GM18498 (cell line): ENCODE measurements around the gene ZNF577.
A peak's percentile ranks its signal among the peaks of the same experiment; 100 is the strongest.
"Not testable (repeated sequence)": the region's sequence is repeated elsewhere in the genome, so short reads cannot be mapped to it uniquely, and the experiment has no call there.

Source experiments
- ATAC-seq: cut with Tn5 transposase; IDR thresholded peaks from one replicate; pipeline ENCODE4 v1.9.1; 2021; ENCODE audit warnings: mild to moderate bottlenecking, moderate library complexity; ENCODE audit not compliant: unreplicated experiment

ZNF577 gene

DNA sequence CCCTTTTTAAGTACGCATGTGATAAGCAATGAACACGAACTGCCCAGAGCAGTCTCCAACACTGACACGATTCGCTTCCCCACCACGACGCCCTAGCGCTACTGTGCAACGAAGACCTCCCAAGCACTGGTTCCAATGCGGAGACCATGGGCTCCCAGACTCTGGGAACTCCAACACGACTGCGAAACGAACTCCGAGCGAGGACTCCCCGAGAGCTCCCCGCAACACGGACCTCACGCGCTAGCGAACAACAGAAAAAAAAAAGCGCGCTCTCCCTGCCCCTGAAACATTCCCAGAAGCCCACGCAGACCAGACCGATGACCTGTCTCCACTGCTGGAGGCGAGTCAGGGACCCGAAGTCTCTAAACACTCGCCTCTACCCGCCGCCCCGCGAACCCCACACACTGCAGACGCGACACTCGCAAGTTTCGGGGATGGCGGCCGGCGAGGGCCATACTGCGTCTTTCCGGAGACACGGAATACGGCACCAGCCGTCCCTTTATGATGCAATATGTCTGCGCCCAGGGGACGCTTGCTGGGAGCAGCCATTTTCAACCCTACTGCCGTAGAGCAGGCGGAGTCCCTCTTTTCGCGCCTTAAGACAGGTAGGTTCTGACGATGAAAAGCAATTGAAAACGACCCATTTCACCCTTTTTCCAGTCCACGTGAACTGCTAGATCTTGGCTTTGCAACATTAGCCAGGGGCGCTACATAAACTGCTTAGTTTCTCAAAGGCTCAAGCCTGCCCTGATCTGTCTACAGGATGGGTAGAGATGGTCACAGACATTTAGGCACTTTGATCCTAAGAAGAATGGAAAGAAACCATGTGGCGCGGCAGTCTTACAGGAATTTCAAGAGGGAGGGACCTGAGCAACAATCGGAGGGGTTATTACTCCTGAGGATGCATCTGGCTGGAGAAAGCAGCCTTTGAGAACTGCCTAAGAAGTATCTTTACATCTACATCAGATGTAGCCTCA is at the start of gene ZNF577:
TSS of gene ZNF577 (minus strand) at position 430 of the 977 bp plus-strand sequence. CDS start 7,569 bp downstream, outside the sequence.
- ATAC-seq = no peak

DNA sequence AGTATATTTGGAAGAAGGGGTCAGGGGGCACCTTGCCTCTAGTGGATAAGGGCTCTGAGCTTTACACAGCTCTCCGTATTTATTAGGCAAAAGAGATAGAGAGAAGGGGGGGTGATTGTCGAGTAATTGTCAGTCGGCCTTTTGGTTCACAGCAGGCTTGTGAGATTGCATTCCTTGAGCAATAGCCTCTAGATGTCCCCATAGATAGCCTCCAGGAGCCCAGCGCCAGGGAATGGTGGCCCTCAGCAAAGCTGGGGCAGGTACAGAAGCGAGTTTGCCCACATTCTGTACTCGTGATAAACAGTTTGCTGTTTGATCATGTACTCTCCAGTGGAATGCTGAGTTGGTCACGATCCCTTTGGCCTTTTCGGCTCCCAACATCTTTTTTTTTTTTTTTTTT is 44.2 kb upstream of the ZNF577 start:
- no peak for ATAC-seq

DNA sequence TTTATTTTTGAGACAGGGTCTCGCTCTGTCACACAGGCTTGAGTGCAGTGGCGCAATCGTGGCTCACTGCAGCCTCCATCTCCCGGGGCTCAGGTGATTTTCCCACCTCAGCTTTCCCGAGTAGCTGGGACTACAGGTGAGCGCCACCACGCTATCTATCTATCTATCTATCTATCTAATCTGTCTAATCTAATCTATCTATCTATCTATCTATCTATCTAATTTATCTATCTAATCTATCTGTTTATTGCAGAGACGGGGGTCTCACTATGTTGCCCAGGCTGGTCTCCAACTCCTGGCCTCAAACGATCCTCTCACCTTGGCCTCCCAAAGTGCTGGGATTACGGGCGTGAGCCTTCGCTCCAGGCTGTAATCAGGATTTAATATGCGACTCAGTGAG is 40.1 kb upstream of the ZNF577 start:
- ATAC-seq = no peak

DNA sequence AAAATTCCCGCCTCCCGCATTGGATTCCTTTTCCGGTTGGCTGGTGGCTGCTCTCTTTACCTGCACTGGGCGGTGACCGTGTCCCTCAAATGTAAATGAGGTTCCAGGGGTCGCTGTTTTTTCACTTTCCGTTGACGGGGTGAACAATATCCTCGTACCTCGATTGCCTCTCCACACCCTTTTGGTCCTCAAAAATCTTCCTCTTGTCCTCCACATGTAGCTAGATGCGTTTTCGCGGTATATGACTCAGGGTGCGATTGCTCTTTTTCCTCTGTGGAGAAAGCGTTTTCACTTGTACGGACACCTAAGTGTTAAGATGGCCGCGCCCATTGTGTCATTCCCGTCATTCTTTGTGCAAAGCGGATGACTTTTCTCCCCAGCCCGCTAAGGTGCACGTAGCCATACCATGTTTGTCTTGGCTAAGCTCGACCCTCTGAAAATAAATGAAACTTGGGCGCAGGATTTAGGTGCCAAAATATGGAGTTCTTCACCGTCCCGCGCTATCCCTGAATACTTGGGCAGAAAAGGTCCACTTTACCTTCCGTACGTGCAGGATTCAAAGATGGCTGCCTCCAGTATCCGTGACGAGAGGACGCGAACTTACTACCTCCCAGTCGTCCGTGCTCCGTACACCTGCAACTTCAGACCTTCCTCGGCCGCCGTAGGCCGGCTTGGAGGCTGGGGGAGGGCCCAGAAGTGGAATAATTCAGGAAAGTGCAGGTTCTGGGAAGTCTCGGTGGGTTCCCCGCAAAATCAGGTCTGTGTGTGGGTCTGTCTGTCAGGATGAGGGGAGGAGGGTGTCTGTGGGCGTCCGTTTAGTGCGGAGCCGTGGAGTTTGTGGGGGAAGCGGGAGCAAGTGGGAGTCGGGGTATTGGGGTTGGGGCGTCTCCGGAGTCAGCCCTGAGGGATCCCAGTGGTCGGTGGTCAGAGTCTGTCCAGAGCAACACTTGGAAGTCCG is 39.3 kb upstream of the ZNF577 start, which contains the start of gene ZNF613:
TSS of gene ZNF613 (plus strand) at position 689 of the 958 bp plus-strand sequence. CDS start 8,749 bp downstream, outside the sequence.
- ATAC-seq = peak; percentile 89

DNA sequence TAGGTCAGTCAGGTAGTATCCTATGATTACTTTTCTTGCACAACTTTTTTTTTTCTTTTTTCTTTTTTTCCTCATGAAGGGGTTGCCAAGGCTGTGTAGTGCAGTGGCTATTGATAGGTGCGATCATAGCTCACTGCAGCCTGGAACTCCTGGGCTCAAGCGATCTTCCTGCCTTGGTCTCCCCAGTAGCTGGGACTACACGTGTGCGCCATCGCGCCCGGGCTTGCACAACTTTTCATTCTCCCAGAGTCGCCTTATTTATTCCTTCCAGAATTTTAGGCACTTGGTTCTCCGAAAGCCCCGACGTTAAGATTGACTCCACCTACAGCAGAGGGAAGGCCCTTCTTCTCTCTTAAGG is 38.7 kb upstream of the ZNF577 start:
- no peak for ATAC-seq

DNA sequence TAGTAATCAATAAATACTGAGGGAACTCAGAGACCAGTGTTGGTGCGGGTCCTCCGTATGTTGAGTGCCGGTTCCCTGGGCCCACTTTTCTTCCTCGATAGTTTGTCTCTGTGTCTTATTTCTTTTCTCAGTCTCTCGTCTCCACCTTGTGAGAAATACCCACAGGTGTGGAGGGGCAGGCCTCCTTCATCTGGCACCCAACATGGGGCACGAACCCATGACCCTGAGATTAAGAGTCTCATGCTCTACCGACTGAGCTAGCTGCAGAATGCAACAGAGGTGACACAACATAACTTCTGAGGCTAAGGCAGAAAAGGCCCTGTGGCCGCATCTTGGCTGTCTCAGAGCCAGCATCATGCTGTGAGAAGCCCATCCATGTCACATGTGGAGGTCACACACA is 34.2 kb upstream of the ZNF577 start:
- ATAC-seq = no peak

DNA sequence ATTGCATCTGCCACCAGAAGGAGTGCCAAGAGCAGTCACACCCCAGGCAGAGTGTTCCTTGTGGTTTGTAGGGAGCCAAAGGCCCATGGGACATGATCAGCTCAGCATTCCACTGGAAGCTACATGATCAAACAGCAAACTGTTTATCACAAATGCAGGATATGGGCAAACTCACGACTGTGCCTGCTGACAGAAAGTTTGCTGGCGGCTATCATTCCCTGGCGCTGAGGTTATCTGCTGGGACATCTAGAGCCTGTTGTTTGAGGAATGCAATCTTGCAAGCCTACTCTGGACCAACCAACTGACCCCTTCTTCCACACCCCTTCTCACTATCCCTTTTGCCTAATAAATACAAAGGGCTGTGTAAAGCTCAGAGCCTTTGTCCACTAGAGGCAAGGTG is 31.9 kb upstream of the ZNF577 start:
- no peak for ATAC-seq

DNA sequence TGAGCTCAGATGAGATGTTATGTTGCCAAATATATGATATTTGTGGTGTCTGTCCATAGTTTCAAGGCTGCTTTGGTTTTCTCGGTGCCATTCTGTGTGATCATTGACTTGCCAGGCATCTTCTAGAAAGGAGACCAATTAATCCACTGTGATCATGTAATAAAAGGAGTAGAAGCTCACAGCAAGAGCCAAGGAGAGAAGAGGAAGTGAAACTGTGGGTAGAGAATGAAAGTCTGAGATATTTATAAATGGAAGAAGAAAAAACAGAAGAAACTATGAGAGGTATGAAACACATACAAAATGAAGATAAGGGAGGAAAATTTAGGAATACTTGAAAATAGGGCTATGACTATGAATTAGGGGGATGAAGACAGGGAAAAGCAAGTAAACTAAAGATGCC is 28.4 kb upstream of the ZNF577 start:
- no peak for ATAC-seq

DNA sequence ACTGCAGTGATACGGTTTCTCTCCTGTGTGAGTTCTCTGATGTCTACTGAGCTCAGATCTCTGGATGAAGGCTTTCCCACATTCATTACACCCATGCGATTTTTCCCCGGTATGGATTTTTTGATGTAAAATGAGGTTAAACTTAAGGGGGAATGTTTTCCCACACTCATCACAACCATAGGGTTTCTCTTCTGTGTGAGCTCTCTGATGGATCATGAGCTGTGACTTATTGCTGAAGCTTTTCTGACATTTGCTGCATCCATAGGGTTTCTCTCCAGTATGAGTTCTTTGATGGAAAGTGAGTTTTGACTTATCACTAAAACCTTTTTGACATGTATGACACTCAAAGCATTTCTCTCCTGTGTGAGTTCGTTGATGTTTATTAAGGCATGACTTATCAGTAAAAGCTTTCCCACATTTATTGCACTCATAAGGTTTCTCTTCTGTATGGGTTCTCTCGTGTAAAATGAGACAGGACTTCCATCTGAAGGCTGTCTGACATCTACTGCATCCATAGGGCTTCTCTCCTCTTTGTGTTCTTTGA is 27.6 kb upstream of the ZNF577 start:
- ATAC-seq = no peak

DNA sequence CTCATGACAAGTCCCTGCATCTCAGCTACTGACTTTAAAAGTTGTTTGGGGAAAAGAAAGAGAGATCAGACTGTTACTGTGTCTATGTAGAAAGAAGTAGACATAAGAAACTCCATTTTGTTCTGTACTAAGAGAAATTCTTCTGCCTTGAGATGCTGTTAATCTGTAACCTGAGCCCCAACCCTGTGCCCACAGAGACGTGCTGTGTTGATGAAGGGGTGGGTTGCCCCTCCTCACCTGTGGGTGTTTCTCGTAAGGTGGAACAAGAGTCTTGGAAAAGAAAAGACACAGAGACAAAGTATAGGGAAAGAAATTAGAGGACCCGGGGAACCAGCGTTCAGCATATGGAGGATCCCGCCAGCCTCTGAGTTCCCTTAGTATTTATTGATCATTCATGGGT is 20.2 kb upstream of the ZNF577 start:
- ATAC-seq = not testable (repeated sequence)

DNA sequence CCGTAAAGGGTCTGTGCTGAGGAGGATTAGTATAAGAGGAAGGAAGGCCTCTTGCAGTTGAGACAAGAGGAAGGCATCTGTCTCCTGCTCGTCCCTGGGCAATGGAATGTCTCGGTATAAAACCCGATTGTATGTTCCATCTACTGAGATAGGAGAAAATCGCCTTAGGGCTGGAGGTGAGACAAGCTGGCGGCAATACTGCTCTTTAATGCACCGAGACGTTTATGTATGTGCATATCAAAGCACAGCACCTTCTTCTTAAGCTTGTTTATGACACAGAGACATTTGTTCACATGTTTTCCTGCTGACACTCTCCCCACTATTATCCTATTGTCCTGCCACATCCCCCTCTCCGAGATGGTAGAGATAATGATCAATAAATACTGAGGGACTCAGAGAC is 18.4 kb upstream of the ZNF577 start:
- ATAC-seq = not testable (repeated sequence)

DNA sequence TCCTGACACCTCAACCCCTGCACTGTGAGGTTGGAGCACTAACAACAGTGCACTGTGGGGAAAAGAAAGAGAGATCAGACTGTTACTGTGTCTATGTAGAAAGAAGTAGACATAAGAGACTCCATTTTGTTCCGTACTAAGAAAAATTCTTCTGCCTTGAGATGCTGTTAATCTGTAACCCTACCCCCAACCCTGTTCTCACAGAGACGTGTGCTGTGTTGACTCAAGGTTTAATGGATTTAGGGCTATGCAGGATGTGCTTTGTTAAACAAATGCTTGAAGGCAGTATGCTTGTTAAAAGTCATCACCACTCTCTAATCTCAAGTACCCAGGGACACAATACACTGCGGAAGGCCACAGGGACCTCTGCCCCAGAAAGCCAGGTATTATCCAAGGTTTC is 17.9 kb upstream of the ZNF577 start:
- ATAC-seq = not testable (repeated sequence)

DNA sequence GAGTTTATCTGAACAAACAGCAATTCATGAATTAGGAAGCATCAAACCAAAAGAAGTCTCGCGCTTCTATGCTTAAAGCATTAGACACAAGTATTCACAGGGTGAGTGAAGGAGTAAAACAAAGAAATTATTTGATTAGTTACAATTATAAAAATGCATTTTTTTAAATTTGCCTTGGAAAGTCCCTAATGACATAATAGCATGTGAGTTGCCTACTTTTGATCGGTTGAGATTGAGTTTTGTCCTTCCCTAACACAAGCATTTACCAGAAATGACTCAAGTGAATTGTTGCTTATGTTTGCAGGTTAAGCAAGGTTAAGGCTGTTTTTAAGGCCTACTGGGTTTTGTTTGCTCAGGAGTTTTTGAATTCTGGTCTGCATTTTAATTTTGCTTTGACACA is 17.5 kb upstream of the ZNF577 start:
- peak; percentile 8 for ATAC-seq

DNA sequence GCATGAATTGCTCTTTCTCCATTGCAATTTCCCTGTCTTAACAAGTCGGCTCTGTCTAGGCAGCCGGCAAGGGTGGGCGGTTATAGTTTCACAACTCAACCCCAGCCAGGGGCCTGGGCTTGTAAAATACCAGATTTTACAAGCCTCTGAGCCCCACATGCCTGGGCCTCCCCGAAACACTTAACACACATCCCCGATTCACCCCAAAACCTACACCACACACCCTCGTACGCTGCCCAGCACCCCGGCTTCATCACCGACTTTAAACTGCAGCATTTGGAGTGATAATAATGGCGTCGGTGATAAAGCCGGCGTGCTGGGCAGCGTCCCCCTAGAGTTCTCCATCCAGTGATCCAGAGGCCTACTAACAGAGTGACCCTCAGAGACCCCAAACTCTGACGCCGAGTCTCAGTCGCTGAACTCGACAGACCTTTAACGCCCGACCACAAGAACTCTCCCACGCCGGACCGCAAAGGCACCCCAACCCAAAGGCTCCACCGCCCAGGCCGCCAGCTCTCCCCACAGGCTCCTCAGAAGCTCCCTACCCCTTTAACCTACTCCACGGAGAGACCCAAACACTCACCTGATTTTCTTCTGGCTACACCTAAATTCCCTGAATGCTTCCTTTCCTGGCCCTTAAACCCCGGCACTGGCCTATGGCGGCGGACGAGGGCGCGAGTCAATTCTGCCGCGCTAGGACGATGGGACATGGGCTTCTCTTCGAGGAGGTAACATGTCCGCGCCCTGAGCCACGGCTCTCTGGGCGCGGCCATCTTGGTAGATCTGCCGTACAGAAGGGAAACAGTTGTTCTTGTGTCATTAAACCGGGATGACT is 16.8 kb upstream of the ZNF577 start, which contains the start of gene ZNF649:
TSS of gene ZNF649 (minus strand) at position 687 of the 835 bp plus-strand sequence. CDS start 4,910 bp downstream, outside the sequence.
- peak; percentile 96 for ATAC-seq

DNA sequence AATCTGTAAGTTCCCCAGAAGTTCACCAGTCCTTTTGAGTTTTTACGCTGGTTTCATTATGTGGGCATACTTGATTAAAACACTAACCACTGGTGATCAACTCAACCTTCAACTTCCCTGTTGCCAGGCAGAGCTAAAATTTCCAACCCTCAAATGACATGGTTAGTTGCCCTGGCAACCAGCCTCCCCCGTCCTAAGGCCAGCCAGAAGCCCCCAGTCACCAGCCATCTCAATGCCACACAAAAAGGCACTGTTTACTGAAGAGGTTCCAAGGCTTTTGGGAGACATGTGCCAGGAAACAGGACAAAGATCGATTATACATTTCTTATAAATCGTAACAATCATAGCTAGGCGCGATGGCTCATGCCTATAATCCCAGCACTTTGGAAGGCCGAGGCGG is 15.4 kb upstream of the ZNF577 start:
- ATAC-seq = no peak

DNA sequence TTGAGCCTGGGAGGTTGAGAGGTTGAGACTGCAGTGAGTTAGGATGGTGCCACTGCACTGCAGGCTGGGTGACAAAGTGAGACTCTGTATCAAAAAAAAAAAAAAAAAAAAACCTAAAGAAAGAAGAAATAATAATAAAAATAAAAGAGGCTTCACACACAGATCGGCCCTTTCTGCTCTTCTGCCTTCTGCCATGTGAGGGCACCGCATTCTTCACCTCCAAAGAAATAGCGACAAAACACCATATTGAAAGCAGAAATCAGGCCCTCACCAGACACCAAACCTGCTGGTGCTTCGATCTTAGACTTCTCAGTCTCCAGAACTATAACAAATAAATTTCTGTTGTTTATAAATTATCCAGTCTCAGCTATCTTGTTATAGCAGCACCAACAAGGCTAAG is 14.1 kb upstream of the ZNF577 start:
- ATAC-seq = no peak

DNA sequence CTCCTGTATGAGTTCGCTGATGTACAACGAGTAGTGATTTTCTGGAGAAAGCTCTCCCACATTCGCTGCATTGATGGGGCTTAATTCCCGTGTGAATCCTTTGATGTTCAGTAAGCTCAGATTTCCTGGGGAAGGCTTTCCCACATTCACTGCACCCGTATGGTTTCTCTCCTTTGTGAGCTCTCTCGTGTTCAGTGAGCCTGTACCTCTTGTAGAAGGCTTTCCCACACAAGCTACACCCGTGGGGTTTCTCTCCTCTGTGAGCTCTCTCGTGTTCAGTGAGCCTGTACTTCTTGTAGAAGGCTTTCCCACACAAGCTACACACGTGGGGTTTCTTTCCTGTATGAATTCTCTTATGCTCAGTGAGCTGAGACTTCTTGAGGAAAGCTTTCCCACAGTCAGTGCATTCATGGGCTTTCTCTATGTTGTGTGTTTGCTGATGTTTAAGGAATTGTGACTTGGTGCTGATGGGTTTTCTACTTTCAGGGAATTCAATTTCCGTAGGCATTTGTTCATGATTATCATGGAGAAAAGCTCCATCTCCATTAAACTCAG is 3.5 kb upstream of the ZNF577 start:
- no peak for ATAC-seq

DNA sequence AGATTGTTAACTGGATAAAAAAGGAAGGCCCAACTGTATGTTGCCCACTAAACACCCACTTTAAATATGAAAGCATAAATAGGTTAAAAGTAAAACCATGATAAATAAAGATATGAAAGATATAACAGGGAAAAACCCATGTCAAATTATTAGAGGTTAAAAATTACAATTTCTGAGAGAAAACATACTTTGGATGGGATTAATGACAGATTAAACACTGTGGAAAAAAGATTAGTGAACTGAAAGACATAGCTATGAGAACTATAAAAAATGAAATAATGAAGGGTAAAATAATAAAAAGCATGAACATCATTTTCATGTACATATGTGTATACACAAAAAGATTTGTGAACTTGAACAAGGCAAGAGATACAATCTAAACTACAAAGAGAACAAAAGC is 2.2 kb upstream of the ZNF577 start:
- no peak for ATAC-seq

DNA sequence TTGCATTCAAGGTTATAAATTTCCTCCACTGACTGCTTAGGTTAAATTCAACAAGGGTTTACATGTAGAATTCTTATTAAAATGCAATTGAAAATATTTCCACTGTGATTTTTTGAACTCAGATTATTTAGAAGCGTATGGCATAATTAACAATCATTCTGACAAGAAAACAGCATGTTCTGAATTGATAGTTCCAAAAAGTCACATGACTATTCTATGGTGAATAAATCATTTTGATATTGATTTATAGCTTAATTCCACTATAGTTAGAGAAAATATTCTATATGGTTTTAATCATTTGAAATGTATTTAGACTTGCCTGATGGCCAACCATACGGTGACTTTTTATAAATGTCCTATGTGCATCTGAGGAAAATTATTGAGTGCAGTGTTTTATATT is 3.0 kb downstream of the ZNF577 start:
- ATAC-seq = no peak

DNA sequence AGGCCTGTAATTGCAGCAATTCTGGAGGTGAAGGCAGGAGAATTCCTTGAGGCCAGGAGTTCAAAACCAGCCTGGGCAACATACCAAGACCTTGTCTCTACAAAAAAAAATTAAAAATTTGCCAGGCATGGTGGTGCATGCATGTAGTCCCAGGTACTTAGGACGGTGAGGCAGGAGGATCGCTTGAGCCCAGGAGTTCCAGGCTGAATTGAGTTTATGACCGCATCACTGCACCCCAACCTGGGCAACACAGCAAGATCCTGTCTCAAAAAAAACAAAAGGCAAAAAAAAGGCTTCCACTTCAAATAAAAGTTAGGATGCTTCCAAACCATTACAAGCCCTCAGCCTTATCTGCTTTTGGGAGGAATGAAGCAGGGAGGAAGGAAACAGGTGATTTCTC is 5.2 kb downstream of the ZNF577 start:
- ATAC-seq = no peak
